ENCODE results near the gene SH3BP2. TPM values are rescaled to one million over a fixed set of nuclear protein-coding genes. Genes with fewer than 3 reads are reported as not detected.

Gene SH3BP2
- total and polyA plus RNA-seq, 9 donors: 5.3 to 46.9 (median 22.7) TPM

GRCh38 chr4:2856266-2856665, 63.4 kb downstream of the SH3BP2 start:
- 79 to 83% (median 80%) methylated on average over 3 of the region's 3 CpGs for WGBS, 3 donors
- intact Hi-C loops (cut with DNase I): no loop called here
- TF ChIP-seq CTCF (IDR thresholded peaks at IDR 0.05) (no peak), POLR2A (IDR thresholded peaks at IDR 0.05) (no peak), EP300 (IDR thresholded peaks at IDR 0.05) (no peak)
- Histone ChIP-seq H3K4me3 (no peak overlapping the region), H3K36me3 (no peaks in the 10 kb centered on the region), H3K4me1 (ENCODE audit: insufficient read depth) (peaks cover 24% of the 10 kb centered on the region), H3K27me3 (no peaks in the 10 kb centered on the region), H3K27ac (no peak overlapping the region), H3K9me3 (no peaks in the 10 kb centered on the region)
- DNase-seq: no peak

- TF ChIP-seq EP300 (IDR thresholded peaks at IDR 0.05) (no peak), POLR2A (IDR thresholded peaks at IDR 0.05) (no peak), CTCF (IDR thresholded peaks at IDR 0.05) (no peak)
- Histone ChIP-seq H3K9me3 (no peaks in the 10 kb centered on the region), H3K36me3 (no peaks in the 10 kb centered on the region), H3K4me3 (no peak overlapping the region), H3K27ac (no peak overlapping the region), H3K27me3 (no peaks in the 10 kb centered on the region), H3K4me1 (ENCODE audit: insufficient read depth) (peaks cover 31% of the 10 kb centered on the region)
- DNase-seq: no peak
- 96 to 97% (median 97%) methylated on average over 5 of the region's 5 CpGs for WGBS, 3 donors
- intact Hi-C loops (cut with DNase I): no loop called here
Measured at GRCh38 chr4:2857349-2857927, 64.6 kb downstream of the SH3BP2 start.

GRCh38 chr4:2858451-2859217, 65.7 kb downstream of the SH3BP2 start:
- Histone ChIP-seq H3K4me3 (no peak overlapping the region), H3K9me3 (no peaks in the 10 kb centered on the region), H3K36me3 (no peaks in the 10 kb centered on the region), H3K27ac (no peak overlapping the region), H3K4me1 (ENCODE audit: insufficient read depth) (peaks cover 29% of the 10 kb centered on the region), H3K27me3 (no peaks in the 10 kb centered on the region)
- TF ChIP-seq POLR2A (IDR thresholded peaks at IDR 0.05) (no peak), EP300 (IDR thresholded peaks at IDR 0.05) (no peak), CTCF (IDR thresholded peaks at IDR 0.05) (no peak)
- intact Hi-C loops (cut with DNase I): no loop called here
- WGBS, 3 donors: 23 to 32% (median 25%) methylated on average over 7 of the region's 7 CpGs
- no peak for DNase-seq

- intact Hi-C loops (cut with DNase I): no loop called here
- Histone ChIP-seq H3K4me3 (no peak overlapping the region), H3K9me3 (no peaks in the 10 kb centered on the region), H3K4me1 (ENCODE audit: insufficient read depth) (peaks cover 31% of the 10 kb centered on the region), H3K27me3 (no peaks in the 10 kb centered on the region), H3K27ac (no peak overlapping the region), H3K36me3 (no peaks in the 10 kb centered on the region)
- DNase-seq: no peak
- TF ChIP-seq CTCF (IDR thresholded peaks at IDR 0.05) (no peak), POLR2A (IDR thresholded peaks at IDR 0.05) (no peak), EP300 (IDR thresholded peaks at IDR 0.05) (no peak)
- 17 to 25% (median 18%) methylated on average over 3 of the region's 3 CpGs for WGBS, 3 donors
Measured at GRCh38 chr4:2859514-2859913, 66.6 kb downstream of the SH3BP2 start.
